ENCODE data around the gene GDPD4.

GDPD4 gene

DNA sequence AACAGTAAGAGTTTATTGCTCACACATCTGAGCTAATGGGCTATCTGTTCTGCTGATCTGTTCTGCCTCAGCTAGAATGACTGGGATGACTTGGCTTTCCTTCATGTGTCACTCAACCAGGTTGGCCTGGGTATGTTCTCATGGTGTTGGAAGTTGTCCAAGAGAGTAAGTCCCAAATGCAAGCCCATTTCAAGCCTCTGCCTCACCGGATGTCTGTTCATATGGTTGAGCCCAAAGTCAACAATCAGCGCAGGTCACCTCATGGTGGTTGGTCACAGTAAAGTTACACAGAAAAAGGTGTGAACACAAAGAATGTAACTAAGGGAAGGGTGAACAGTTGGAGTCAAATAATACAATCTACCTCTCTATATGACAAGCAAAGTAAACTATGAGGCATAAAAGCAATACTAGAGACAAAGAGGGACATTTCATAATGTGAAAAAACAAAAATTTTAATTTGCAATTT is 1.9 kb downstream of the GDPD4 start:
- Histone ChIP-seq H3K27me3 (ENCODE audit: low read length) (no peaks in the 10 kb centered on the region), H3K4me2 (ENCODE audit: low read depth, low read length, poor library complexity, severe bottlenecking) (no peak overlapping the region), H3K27ac (ENCODE audit: low read depth, low read length) (no peak overlapping the region), H3K9me2 (replicated peaks; ENCODE audit: insufficient read depth, low read length) (no peaks in the 10 kb centered on the region), H4K20me1 (ENCODE audit: low read depth, low read length) (no peaks in the 10 kb centered on the region), H3K79me2 (ENCODE audit: insufficient read depth, low read length) (no peaks in the 10 kb centered on the region), H3K4me3 (ENCODE audit: insufficient read depth, low read length, poor library complexity, severe bottlenecking) (no peak overlapping the region), H3F3A (ENCODE audit: insufficient read depth) (no peaks in the 10 kb centered on the region), H3K36me3 (ENCODE audit: low read length) (no peaks in the 10 kb centered on the region), H2AFZ (ENCODE audit: low read depth, low read length, severe bottlenecking) (no peak overlapping the region), H3K9me3 (ENCODE audit: insufficient read depth, low read length) (no peaks in the 10 kb centered on the region), H3K9ac (ENCODE audit: low read length) (no peak overlapping the region)
- TF ChIP-seq, protein P1, sequence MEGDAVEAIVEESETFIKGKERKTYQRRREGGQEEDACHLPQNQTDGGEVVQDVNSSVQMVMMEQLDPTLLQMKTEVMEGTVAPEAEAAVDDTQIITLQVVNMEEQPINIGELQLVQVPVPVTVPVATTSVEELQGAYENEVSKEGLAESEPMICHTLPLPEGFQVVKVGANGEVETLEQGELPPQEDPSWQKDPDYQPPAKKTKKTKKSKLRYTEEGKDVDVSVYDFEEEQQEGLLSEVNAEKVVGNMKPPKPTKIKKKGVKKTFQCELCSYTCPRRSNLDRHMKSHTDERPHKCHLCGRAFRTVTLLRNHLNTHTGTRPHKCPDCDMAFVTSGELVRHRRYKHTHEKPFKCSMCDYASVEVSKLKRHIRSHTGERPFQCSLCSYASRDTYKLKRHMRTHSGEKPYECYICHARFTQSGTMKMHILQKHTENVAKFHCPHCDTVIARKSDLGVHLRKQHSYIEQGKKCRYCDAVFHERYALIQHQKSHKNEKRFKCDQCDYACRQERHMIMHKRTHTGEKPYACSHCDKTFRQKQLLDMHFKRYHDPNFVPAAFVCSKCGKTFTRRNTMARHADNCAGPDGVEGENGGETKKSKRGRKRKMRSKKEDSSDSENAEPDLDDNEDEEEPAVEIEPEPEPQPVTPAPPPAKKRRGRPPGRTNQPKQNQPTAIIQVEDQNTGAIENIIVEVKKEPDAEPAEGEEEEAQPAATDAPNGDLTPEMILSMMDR (IDR thresholded peaks at IDR 0.05; ENCODE audit: insufficient read depth, low read length, poor library complexity, severe bottlenecking), result no peak
- no peak for TF ChIP-seq EZH2phosphoT487 (conservative IDR thresholded peaks at IDR 0.05; ENCODE audit: low read length)

GRCh38 chr11:77294040-77294439 is 7.4 kb downstream of the GDPD4 start:
- Histone ChIP-seq H4K20me1 (ENCODE audit: low read depth, low read length) (no peaks in the 10 kb centered on the region), H3K36me3 (ENCODE audit: low read length) (no peaks in the 10 kb centered on the region), H3K27me3 (ENCODE audit: low read length) (no peaks in the 10 kb centered on the region), H3K9me3 (ENCODE audit: insufficient read depth, low read length) (no peaks in the 10 kb centered on the region), H2AFZ (ENCODE audit: low read depth, low read length, severe bottlenecking) (no peak overlapping the region), H3K9ac (ENCODE audit: low read length) (no peak overlapping the region), H3K79me2 (ENCODE audit: insufficient read depth, low read length) (no peaks in the 10 kb centered on the region), H3K9me2 (replicated peaks; ENCODE audit: insufficient read depth, low read length) (no peaks in the 10 kb centered on the region), H3K4me2 (ENCODE audit: low read depth, low read length, poor library complexity, severe bottlenecking) (no peak overlapping the region), H3F3A (ENCODE audit: insufficient read depth) (no peaks in the 10 kb centered on the region), H3K4me3 (ENCODE audit: insufficient read depth, low read length, poor library complexity, severe bottlenecking) (no peak overlapping the region), H3K27ac (ENCODE audit: low read depth, low read length) (no peak overlapping the region)
- TF ChIP-seq, protein P1 (IDR thresholded peaks at IDR 0.05; ENCODE audit: insufficient read depth, low read length, poor library complexity, severe bottlenecking), result no peak
- no peak for TF ChIP-seq EZH2phosphoT487 (conservative IDR thresholded peaks at IDR 0.05; ENCODE audit: low read length)

- Histone ChIP-seq H3K79me2 (ENCODE audit: insufficient read depth, low read length) (no peaks in the 10 kb centered on the region), H3K27ac (ENCODE audit: low read depth, low read length) (no peak overlapping the region), H3K9me2 (replicated peaks; ENCODE audit: insufficient read depth, low read length) (no peaks in the 10 kb centered on the region), H3K9ac (ENCODE audit: low read length) (no peak overlapping the region), H3K36me3 (ENCODE audit: low read length) (no peaks in the 10 kb centered on the region), H3K9me3 (ENCODE audit: insufficient read depth, low read length) (no peaks in the 10 kb centered on the region), H3K4me2 (ENCODE audit: low read depth, low read length, poor library complexity, severe bottlenecking) (no peak overlapping the region), H4K20me1 (ENCODE audit: low read depth, low read length) (no peaks in the 10 kb centered on the region), H2AFZ (ENCODE audit: low read depth, low read length, severe bottlenecking) (no peak overlapping the region), H3F3A (ENCODE audit: insufficient read depth) (no peaks in the 10 kb centered on the region), H3K27me3 (ENCODE audit: low read length) (no peaks in the 10 kb centered on the region), H3K4me3 (ENCODE audit: insufficient read depth, low read length, poor library complexity, severe bottlenecking) (no peak overlapping the region)
- TF ChIP-seq, protein P1 (IDR thresholded peaks at IDR 0.05; ENCODE audit: insufficient read depth, low read length, poor library complexity, severe bottlenecking), result no peak
- TF ChIP-seq EZH2phosphoT487 (conservative IDR thresholded peaks at IDR 0.05; ENCODE audit: low read length), result no peak
Measured at GRCh38 chr11:77289737-77290136, 11.7 kb downstream of the GDPD4 start.

Measured in SU-DHL-6 (cell line).